PFSK-1 (cell line): ENCODE measurements around the gene RTRAF.

Source experiments
- POLR2AphosphoS5 ChIP-seq: IDR thresholded peaks from 2 replicates; pipeline ENCODE4 v1.6.1; 2012; ENCODE audit warnings: low read depth, mild to moderate bottlenecking, control low read depth, low read length, moderate library complexity
- REST ChIP-seq, 2 experiments: IDR thresholded peaks; 2 replicates each; pipeline versions ENCODE4 v1.6.1 to v1.8.0; 2011 to 2012; ENCODE audit warnings: low read depth in 2 of 2, low read length in 2 of 2, control low read depth in 1 of 2, inconsistent platforms in 1 of 2, mild to moderate bottlenecking in 1 of 2, moderate library complexity in 1 of 2; ENCODE audit not compliant: insufficient read depth in 1 of 2
- TAF1 ChIP-seq: IDR thresholded peaks from 2 replicates; pipeline ENCODE4 v1.6.1; 2012; ENCODE audit warnings: low read length, control low read depth, borderline replicate concordance; ENCODE audit not compliant: insufficient read depth

GRCh38 chr14:52031781-52032180 is 42.4 kb downstream of the RTRAF start:
- TF ChIP-seq POLR2AphosphoS5 (no peak), TAF1 (no peak), REST (IDR thresholded peaks at IDR 0.05; ENCODE audit: insufficient read depth in 1 of 2, low read depth in 2 of 2, low read length in 2 of 2) (no peak)
